ENCODE data around the gene KCNRG.
"Not testable (repeated sequence)": the region's sequence is repeated elsewhere in the genome, so short reads cannot be mapped to it uniquely, and the experiment has no call there.

Gene KCNRG

DNA sequence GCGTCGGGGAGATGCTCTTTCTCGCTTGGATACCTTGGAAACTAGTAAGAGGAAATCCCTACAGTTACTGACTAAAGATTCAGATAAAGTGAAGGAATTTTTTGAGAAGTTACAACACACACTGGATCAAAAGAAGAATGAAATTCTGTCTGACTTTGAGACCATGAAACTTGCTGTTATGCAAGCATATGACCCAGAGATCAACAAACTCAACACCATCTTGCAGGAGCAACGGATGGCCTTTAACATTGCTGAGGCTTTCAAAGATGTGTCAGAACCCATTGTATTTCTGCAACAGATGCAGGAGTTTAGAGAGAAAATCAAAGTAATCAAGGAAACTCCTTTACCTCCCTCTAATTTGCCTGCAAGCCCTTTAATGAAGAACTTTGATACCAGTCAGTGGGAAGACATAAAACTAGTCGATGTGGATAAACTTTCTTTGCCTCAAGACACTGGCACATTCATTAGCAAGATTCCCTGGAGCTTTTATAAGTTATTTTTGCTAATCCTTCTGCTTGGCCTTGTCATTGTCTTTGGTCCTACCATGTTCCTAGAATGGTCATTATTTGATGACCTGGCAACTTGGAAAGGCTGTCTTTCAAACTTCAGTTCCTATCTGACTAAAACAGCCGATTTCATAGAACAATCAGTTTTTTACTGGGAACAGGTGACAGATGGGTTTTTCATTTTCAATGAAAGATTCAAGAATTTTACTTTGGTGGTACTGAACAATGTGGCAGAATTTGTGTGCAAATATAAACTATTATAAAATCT is 2.7 kb upstream of the KCNRG start:
- no peak for DNase-seq

DNA sequence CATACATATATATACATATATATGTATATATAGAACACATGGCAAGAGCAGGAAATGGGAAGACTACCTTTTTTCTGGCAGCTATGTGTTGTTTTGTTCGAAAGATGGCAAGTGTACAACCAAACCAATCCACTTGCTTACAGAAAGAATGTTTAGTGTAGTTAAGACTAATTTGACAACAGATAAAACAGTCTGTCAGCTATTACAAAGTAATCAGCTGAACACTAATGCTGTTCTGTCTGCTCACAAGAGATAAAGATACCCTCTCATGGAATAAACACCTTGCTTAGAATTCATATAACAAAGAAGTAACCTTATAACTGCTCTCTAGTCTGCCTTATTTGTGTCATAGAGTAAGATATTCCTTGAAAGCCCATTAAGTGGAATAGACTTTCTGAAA is 858 bp upstream of the KCNRG start:
- DNase-seq = no peak

DNA sequence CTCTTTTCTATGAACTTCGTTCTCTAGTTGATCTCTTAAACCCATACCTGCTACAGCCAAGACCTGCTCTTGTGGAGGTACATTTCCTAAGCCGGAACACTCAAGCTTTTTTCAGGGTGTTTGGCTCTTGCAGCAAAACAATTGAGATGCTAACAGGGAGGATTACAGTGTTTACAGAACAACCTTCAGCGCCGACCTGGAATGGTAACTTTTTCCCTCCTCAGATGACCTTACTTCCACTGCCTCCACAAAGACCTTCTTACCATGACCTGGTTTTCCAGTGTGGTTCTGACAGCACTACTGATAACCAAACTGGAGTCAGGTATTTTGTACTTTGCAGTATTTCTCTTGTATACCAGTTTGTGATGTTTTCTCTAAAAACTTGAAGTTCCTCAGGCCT is 506 bp downstream of the KCNRG start:
- no peak for DNase-seq

DNA sequence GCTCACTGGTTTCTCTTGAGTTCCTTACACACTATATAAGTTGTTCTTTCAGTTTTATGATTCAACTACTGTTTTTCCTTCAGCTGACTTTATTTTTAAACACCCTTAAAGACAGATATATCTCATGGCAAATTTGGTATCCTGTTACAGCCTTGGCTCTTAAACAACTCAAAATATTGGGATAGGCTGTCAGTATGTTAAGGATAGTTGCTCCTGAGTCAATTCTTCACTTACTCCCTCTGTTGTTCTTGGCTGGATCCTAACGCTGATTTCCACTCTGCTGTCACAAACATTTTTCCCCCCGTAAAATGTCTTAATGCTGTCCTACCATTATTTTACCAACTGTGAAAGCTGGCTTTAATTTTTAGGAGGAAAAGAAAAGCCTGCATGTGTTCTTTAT is 1.2 kb downstream of the KCNRG start:
- DNase-seq = no peak

DNA sequence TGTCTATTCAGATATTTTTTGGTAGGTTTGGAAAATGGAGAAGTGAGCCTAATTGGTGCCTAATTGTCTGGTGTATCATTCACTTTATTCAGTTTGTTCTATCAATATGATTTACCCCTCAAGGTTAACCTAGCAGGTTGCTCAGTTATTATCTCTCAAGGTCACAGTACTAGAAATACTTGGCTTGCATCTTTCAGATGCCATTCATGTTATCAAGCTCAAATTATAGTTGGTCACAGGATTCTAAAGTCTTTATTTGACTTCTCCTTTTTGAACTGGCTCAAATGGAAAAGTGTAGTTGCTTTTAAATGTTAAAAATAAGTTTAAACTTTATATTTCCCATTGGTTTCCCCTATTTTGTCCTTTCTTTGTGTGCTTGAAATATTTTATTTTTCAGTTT is 2.6 kb downstream of the KCNRG start:
- DNase-seq = no peak

DNA sequence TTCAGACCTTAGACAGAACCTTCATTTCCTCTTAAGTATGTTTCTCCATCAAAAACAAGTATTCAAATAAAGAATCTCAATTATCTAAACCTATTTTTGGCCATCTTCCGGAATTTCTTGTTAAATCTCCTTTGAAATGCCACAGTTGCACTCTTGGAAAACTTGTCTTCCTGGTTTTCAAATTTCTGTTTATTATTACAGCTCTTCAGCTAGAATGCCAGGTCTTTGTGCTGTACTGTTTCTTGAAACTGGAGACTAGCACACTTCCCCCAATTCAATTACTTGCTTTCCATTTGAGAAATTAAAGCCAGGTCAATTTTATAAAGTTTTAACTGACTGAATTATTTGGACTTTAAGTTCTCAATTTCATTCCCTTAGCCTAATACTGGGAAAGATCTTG is 10.2 kb downstream of the KCNRG start:
- no peak for DNase-seq

DNA sequence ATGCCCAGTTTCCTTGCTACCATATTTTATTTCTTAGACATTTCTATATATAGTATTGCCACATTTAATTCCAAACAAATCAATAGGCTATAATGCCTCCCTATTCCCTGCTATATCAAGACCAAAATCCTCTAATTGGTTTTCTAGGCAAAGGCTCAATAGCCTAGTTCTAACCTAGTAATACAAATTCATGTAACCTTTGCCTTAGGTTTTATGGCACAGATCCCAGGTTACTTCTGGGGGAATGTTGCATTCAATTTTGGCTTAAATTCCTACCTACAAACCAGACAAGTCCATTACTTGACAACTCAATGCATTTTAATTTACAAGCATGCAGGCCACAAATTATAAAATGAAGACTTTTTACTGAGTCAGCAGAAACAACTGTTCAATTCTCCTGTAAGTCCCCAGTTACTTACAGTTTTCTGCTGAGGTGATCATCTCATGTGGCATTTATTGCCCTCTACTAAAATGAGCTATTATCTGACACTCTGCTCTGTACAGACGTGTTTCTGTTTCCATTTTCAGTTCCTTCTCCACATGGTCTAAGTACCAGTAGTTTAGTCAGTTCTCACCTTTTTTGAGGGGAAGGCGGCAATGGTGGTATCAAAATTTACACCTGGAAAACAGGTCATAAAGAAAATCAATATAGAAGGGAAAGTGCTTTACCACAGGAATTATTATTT is 11.7 kb downstream of the KCNRG start:
- no peak for DNase-seq

DNA sequence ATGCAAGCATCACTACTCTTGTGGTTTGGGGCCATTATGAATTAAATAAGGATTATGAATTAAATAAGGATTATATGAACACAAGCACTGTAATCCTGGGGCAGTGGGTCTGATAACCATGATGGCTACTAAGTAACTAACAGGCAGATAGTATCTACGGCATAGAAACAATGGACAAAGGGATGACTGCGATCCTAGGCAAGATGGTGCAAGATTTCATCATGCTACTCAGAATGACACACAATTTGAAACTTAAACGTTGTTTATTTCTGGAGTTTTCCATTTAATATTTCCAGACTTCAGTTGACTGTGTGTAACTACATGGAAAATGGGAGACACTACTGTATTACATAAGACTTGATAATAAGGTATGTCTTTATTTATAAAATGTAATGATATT is 15.1 kb downstream of the KCNRG start:
- no peak for DNase-seq

DNA sequence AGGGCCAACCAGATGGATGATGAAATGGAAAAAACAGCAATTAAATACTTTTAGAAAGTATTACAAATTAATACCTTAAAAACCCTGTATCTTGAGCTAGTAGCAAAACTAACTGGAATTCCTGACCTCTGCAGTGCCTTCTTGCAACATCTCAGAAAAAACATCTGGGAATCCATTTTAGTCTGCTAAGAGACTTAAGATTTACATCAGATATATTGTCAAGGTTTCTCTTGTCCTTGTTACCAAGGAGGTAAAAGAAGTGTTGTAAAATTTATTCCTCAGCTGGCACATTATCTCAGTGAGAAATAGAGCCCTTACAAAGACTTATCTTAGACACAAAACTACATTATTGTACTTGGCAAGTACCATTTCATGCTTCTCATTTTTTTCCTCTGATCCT is 18.5 kb downstream of the KCNRG start:
- no peak for DNase-seq

DNA sequence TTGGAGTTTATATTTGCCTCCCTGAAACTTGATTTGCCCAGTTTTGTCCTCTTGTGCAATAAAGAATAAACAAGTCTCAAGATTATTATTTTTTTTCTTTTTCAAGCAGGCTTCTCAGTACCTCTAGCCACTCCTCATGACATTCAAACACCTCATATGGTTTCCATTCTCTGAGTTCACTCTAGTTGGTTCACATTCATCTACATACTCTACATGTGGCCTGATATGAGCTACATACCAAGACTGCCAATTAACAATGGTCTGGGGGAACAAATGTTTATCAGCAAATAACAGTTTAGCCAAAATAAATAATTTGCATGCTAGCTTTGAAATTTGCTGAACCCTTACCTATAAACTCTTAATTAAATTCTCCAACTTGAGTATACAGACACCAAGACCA is 22.5 kb downstream of the KCNRG start:
- DNase-seq = no peak

DNA sequence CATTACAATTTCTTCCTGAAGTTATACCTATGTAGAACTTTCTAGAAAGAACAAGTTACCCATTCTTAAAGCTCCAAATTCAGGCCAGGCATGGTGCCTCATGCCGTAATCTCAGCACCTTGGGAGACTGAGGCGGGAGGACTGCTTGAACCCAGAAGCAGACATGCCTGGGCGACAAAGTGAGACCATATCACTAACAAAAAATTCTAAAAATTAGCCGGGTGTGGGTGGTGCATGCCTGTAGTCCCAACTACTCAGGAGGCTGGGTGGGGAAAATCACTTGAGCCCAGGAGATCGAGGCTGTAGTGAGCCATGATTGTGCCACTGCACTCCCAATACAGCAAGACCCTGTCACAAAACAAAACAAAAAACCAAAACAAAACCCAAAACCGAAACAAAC is 23.0 kb downstream of the KCNRG start:
- no peak for DNase-seq

DNA sequence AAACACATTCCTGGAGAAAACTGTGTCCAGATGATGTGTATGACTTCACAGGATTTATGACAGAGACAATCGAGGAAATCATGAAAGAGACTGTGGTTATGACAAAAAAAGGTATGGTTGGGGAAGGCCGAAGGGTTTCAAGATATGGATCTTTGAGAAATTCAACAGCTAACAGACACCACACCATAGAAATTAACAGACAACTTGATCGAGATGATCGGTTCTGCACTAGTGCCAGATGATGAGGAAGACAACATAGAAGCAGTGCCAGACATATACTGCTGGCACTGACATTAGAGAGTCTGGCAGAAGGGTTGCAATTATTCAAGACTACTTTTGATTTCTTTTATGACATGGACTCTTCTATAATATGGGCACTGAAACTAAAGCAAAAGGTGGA is 37.2 kb downstream of the KCNRG start:
- no peak for DNase-seq

DNA sequence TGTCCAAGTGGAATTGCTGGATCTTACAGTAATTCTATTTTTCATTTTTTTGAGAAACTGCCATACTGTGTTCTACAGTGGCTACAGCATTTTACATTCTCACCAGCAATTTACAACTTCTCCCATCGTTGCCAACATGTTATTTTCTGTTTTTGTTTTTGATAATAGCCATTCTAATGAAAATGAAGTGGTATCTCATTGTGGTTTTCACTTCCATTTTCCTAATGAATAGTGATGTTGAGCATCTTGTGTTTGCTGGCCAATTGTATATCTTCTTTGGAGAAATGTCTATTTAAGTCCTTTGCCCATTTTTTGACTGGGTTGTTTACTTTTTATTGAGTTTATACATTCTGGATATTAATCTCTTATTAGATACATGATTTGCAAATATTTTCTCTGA is 38.6 kb downstream of the KCNRG start:
- DNase-seq = no peak

DNA sequence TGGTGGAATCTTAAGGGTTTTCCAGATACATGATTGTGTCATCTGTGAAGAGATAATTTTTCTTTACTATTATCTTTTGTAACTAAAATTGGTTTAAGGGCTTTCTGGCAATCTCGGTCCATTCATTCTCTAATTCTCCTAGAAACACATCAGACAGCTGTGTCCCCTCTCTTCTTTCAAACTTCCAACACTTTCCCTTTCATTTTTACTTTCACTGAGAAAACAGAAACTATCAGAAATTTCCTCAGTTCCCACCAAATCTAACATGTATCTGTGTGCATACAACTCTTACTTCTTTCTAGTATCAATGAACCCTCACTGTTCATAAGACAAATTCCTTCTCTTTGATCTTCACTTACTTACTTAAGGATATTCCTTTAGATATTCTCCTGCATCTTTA is 40.2 kb downstream of the KCNRG start:
- no peak for DNase-seq

DNA sequence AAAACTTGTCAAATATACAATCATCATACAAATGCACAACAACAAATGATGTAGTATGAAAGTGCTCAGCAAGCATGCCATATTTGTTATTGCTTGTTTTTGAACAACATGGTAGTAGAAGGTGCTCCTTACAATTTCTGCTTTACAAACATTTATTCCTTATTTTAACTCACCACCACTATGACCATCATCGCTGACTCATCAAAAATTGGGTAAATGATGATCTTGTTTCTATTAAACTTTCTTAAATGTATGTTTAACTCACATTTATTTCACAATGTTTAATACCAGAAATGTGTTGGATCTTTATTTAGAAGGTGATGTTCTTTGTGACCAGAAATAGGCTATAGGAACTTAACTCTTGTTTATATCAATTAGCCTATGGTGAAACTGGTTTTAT is 45.5 kb downstream of the KCNRG start:
- DNase-seq = no peak

DNA sequence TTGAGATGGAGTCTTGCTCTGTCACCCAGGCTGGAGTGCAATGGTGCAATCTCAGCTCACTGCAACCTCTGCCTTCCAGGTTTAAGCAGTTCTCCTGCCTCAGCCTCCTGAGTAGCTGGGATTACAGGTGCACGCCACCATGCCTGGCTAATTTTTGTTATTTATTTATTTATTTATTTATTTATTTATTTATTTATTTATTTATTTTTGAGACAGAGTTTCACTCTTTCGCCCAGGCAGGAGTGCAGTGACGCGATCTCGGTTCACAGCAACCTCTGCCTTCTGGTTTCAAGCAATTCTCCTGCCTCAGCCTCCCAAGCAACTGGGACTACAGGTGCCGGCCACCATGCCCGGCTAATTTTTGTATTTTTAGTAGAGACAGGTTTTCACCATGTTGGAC is 47.1 kb downstream of the KCNRG start:
- not testable (repeated sequence) for DNase-seq

DNA sequence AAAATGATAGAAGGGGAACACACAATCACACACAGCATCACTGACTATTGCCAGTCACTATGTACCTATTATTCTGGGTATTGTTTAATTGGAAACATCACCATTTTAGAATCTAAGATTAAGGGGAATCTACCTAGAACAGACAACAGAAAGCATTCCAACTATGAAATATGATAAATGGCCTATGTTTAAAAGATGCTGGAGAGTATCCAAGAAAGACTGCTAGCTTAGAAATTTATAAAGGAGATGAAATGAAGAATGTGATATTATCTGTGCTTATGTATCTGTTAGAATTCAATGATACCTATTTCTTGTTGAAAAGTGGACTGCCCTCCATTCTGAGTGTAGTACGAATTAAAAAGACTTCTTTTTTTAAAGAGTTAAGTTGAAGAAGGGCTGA is 50.5 kb downstream of the KCNRG start:
- no peak for DNase-seq

DNA sequence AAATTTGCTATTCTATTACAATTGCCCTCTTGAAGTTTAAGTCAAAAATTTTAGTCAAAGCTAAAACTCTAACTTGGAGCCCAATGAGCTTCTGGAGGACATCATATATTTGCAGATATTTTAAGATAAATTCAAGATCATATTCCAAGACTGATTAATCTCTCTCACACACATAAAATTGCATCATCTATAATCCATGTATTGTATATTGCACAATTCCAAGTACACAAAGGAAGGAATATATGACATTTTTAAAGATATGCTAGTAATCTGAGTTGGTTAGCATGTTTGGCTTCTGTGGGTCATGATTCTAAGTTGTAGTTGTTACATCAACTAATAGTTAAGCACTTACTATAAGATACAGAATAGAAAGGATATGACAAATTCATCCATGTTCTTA is 53.3 kb downstream of the KCNRG start:
- DNase-seq = no peak

DNA sequence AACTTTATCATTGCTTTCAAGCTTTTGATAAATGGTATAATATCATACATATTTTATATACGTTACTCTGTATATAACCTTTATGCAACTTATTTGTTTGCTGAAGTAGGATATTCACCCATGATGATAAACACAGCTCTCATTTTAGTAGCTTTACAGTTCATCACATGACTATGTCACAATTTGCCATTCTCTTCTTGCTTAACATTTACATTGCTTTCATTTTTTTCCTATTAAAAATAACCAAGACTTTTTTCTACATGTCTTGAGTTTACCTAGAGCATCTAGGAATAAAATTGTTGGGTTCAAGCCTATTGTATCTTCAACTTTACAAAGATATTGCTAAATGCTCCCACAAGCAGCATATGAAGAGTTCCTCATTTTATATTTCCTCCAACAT is 54.0 kb downstream of the KCNRG start:
- no peak for DNase-seq

DNA sequence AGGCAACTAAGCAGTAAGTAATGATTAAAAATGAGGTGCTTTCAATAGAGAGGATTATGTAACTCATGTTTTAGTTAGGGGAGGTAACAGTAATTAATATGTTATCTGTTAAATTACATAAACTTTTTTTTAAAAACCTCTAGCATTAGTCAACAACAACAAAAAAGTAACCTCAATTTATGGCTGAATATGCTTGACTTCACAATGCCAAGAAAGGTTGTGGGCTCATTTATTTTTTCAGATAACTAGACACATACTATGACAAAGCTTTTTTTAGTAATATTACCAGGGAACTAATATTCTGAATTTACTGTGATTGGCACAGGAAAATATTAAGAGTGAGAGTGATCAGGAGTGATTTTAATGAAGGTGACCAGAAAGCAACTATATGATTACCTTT is 54.9 kb downstream of the KCNRG start:
- no peak for DNase-seq
